Ovary (tissue), 9 donors: ENCODE measurements around the gene DHX32. TPM values are rescaled to one million over a fixed set of nuclear protein-coding genes. Genes with fewer than 3 reads are reported as not detected.

Experiments
- DNase-seq, 5 donors: peaks; one replicate each; pipeline ENCODE4 v3.0.0-alpha.2; 2019 to 2020
- H3K27ac ChIP-seq, 2 donors: fragments of 200-600 bp; one replicate each; pipeline versions ENCODE4 v1.5.1 to v1.8.0; 2019 to 2022
- H3K27me3 ChIP-seq: fragments of 200-600 bp; one replicate; pipeline ENCODE4 v1.8.0; 2022
- H3K36me3 ChIP-seq: fragments of 200-600 bp; sonication (generic); one replicate; pipeline ENCODE4 v1.5.1; 2019
- H3K4me1 ChIP-seq: one replicate; pipeline ENCODE4 v1.8.1; 2013; ENCODE audit warnings: mild to moderate bottlenecking, moderate library complexity; ENCODE audit not compliant: insufficient read depth
- H3K4me3 ChIP-seq: fragments of 200-600 bp; sonication (generic); one replicate; pipeline ENCODE4 v1.5.1; 2017
- H3K9me3 ChIP-seq, 2 donors: fragments of 200-600 bp in 1 of 2; sonication (generic) in 1 of 2; one replicate each; pipeline versions ENCODE4 v1.5.1 to v1.8.1; 2013 to 2019; ENCODE audit warnings: mild to moderate bottlenecking in 1 of 2, moderate library complexity in 1 of 2
- EP300 ChIP-seq: sonication (generic); formaldehyde crosslinking; IDR thresholded peaks from one replicate; pipeline ENCODE4 v1.6.1; 2017; ENCODE audit warnings: antibody characterized with exemption
- POLR2A ChIP-seq: fragments of 450-650 bp; IDR thresholded peaks from one replicate; pipeline ENCODE4 v1.6.1; 2017; ENCODE audit warnings: antibody characterized with exemption, mild to moderate bottlenecking, moderate library complexity
- WGBS, 3 donors: extraction: QIAGEN DNeasy Blood & Tissue Kit in 1 of 3; methylation state at CpG; one replicate each; pipeline versions ENCODE4 v1.1.5 to v1.1.7; 2013 to 2017; 5-methylcytosine and 5-hydroxymethylcytosine counted together
- intact Hi-C, 4 donors: fragments of 100-400 bp; cut with DNase I; formaldehyde crosslinking; loops; one replicate each; pipeline versions ENCODE4 v1.11.0 to v1.15.1; 2022 to 2023
- polyA plus RNA-seq, 2 donors: library from polyadenylated mRNA; stranded (reverse); fragments of 200-250 nt in 1 of 2; fragments of 350-450 nt in 1 of 2; fragmentation: Illumina TruSeq in 1 of 2; extraction: RNeasy Lipid Tissue Mini Kit (QIAGEN cat#74804) in 1 of 2; gene quantifications; one replicate each; pipeline ENCODE4 v1.2.3, GENCODE V29; 2013 to 2014
- total RNA-seq, 7 donors: library from RNA; depleted of rRNA in 2 of 7; stranded (reverse); fragments of >200 nt in 2 of 7; fragmentation: NEBNext Ultra II Directional in 3 of 7; extraction: Animal tissue kit (Norgen Biotek cat#: 25700) in 3 of 7; gene quantifications; one replicate each; pipeline versions ENCODE4 v1.1.0 to v1.2.4, GENCODE V29; 2016 to 2023
- TF ChIP-seq, protein P1 (sequence below), 3 donors: fragments of 450-650 bp in 2 of 3; fragments of 200-600 bp in 1 of 3; IDR thresholded peaks; one replicate each; pipeline versions ENCODE4 v1.5.1 to v1.8.0; 2016 to 2022; ENCODE audit warnings: antibody characterized with exemption in 3 of 3, mild to moderate bottlenecking in 1 of 3
- donor health status: DM: no; HTN: no; CAD: no; lungs with moderate emphysema.
- donor health status: DM: no; HTN: no; CAD: no.
- donor health status: Bipolar disorder and iron deficiency.
- donor health status: DM: yes; HTN: yes; CAD: no.
- donor health status: DM: no; HTN: no; CAD: no.
- donor health status: DM: yes; HTN: yes; CAD: no.

Gene DHX32
- total and polyA plus RNA-seq, 9 donors: 17.1 to 36.5 (median 32.6) TPM

DNA sequence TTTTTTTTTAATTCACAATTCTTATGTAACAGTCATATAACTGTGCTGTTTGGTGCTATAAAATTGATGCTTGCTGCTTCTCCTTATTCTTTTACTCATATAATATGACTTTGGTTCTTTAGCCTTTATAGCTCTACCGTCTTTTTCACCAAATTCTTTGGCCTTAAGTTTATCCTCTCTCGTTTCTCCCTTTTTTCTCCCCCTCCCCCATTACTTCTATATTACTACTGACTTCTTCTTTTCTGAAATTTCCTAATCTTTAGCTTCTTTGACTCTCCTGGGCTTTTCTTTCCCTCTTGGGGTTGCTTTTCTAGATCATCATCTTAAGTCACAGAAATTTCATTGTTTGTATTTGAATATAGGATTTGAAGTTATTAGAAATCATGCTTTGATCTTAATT lies 54.0 kb downstream of the DHX32 start:
- intact Hi-C loops: no loop called here

GRCh38 chr10:125824736-125825135 lies 56.4 kb downstream of the DHX32 start:
- Histone ChIP-seq H3K36me3 (no peaks in the 10 kb centered on the region), H3K27ac (no peak overlapping the region), H3K27me3 (no peaks in the 10 kb centered on the region), H3K4me3 (peak overlapping the region; percentile 89), H3K9me3 (no peaks in the 10 kb centered on the region), H3K4me1 (peaks cover 12% of the 10 kb centered on the region)
- TF ChIP-seq EP300: no peak
- TF ChIP-seq, protein P1, sequence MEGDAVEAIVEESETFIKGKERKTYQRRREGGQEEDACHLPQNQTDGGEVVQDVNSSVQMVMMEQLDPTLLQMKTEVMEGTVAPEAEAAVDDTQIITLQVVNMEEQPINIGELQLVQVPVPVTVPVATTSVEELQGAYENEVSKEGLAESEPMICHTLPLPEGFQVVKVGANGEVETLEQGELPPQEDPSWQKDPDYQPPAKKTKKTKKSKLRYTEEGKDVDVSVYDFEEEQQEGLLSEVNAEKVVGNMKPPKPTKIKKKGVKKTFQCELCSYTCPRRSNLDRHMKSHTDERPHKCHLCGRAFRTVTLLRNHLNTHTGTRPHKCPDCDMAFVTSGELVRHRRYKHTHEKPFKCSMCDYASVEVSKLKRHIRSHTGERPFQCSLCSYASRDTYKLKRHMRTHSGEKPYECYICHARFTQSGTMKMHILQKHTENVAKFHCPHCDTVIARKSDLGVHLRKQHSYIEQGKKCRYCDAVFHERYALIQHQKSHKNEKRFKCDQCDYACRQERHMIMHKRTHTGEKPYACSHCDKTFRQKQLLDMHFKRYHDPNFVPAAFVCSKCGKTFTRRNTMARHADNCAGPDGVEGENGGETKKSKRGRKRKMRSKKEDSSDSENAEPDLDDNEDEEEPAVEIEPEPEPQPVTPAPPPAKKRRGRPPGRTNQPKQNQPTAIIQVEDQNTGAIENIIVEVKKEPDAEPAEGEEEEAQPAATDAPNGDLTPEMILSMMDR (IDR thresholded peaks at IDR 0.05): no peak
- no peak for TF ChIP-seq POLR2A
- WGBS, 3 donors: 53 to 78% (median 62%) methylated on average over 1 of the region's 1 CpG
- no peak for DNase-seq
- intact Hi-C loops: no loop called here

More for the DNA sequence above, 54.0 kb downstream of the DHX32 start:
- H3K36me3 ChIP-seq: no peaks in the 10 kb centered on the region
- H3K27ac ChIP-seq: no peak overlapping the region
- H3K27me3 ChIP-seq: no peaks in the 10 kb centered on the region
- no peak for DNase-seq
- 78 to 80% (median 79%) methylated on average over 2 of the region's 2 CpGs for WGBS, 3 donors
- H3K9me3 ChIP-seq: no peaks in the 10 kb centered on the region
- H3K4me3 ChIP-seq: no peak overlapping the region
- H3K4me1 ChIP-seq: peaks cover 10% of the 10 kb centered on the region
- TF ChIP-seq EP300: no peak
- no peak for TF ChIP-seq POLR2A
- TF ChIP-seq, protein P1 (IDR thresholded peaks at IDR 0.05): no peak

GRCh38 chr10:125823663-125824251 lies 57.3 kb downstream of the DHX32 start:
- H3K9me3 ChIP-seq: no peaks in the 10 kb centered on the region
- 0% methylated on average over 20 of the region's 20 CpGs for WGBS, 3 donors
- peaks cover 12% of the 10 kb centered on the region for H3K4me1 ChIP-seq
- no peaks in the 10 kb centered on the region for H3K27me3 ChIP-seq
- peak overlapping the region; percentile 89 for H3K4me3 ChIP-seq
- H3K36me3 ChIP-seq: no peaks in the 10 kb centered on the region
- no peak for DNase-seq
- H3K27ac ChIP-seq: peak overlapping the region in 1 of 2 donors; percentile 76
- no peak for TF ChIP-seq EP300
- TF ChIP-seq POLR2A: no peak
- TF ChIP-seq, protein P1 (IDR thresholded peaks at IDR 0.05): no peak
- intact Hi-C loops: no loop called here

- Histone ChIP-seq H3K36me3 (no peaks in the 10 kb centered on the region), H3K4me3 (peak within 1 kb of the TSS; percentile 89), H3K9me3 (no peaks in the 10 kb centered on the region), H3K27me3 (no peaks in the 10 kb centered on the region), H3K27ac (peak within 1 kb of the TSS; percentile 61 to 76), H3K4me1 (peaks cover 12% of the 10 kb centered on the region)
- 0 to 1% (median 0%) methylated on average over 49 to 74 of the region's 74 CpGs for WGBS, 3 donors
- TF ChIP-seq POLR2A (peak; percentile 49), EP300 (no peak)
- TF ChIP-seq, protein P1 (IDR thresholded peaks at IDR 0.05): peak in 1 of 3 donors; percentile 37
- DNase-seq: peak; percentile 90 to 94 (median 92)
- intact Hi-C loops: no loop called here
These were observed 58.0 kb downstream of the DHX32 start, which contains the start of the genes BCCIP and UROS for GRCh38 chr10:125822878-125823662. Gene BCCIP (plus strand): TSS chr10:125823546. CDS start chr10:125823558, 12 bp downstream. Gene UROS (minus strand): TSS chr10:125823258. CDS start chr10:125816499, 6,759 bp downstream.
